ENCODE results near the gene EP400.

DNA sequence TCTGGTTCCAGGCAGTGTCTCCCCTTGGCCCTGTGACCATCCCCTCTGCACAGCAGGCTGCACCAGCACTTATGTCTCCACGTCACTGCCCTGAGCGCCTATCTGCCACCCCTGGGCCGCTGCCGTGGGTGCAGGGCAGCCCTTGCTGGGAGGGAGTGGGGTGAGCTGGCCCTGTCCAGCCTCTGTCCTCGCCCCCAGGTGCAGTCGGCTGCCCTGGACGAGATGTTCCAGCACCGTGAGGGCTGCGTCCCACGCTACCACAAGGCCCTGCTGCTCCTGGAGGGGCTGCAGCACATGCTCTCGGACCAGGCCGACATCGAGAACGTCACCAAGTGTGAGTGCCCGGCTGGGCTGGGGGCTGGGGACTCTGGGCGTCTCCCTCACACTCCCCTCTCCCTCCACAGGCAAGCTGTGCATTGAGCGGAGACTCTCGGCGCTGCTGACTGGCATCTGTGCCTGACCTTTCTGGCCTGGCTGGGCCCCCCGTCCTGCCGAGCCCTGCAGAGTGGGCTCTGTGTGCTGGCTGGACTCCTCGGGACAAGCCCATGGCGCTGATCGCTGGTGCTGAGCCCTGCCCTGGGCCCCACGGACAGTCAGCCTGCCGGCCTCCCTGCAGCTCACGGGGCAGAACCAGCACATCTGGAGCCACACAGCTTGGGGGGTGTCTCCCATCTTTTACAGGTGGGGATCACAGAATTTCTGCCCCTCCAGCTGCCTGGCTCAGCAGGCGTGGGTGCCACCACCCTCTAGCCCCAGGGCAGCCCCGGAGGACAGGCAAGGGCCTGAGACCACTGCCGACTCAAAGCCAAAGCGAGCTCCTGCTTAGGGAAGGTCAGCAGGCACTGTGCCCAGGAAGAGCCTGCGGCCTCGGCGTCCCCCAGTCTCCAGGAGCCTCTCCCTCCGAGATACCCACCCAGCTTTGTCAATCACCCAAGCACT is 28.6 kb upstream of the EP400 start:
- TF ChIP-seq, protein P1, sequence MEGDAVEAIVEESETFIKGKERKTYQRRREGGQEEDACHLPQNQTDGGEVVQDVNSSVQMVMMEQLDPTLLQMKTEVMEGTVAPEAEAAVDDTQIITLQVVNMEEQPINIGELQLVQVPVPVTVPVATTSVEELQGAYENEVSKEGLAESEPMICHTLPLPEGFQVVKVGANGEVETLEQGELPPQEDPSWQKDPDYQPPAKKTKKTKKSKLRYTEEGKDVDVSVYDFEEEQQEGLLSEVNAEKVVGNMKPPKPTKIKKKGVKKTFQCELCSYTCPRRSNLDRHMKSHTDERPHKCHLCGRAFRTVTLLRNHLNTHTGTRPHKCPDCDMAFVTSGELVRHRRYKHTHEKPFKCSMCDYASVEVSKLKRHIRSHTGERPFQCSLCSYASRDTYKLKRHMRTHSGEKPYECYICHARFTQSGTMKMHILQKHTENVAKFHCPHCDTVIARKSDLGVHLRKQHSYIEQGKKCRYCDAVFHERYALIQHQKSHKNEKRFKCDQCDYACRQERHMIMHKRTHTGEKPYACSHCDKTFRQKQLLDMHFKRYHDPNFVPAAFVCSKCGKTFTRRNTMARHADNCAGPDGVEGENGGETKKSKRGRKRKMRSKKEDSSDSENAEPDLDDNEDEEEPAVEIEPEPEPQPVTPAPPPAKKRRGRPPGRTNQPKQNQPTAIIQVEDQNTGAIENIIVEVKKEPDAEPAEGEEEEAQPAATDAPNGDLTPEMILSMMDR (IDR thresholded peaks at IDR 0.05; ENCODE audit: low read depth, low read length), result no peak
- no peak for TF ChIP-seq EZH2phosphoT487 (IDR thresholded peaks at IDR 0.05; ENCODE audit: low read depth)

Measured in OCI-LY3 (cell line).